Uterus (tissue), 4 donors: ENCODE results near the gene ZNF618. TPM values are rescaled to one million over a fixed set of nuclear protein-coding genes. Genes with fewer than 3 reads are reported as not detected.

Experiments used
- DNase-seq, 2 donors: peaks; one replicate each; pipeline ENCODE4 v3.0.0-alpha.2; 2019 to 2020
- H3K27ac ChIP-seq, 2 donors: fragments of 200-600 bp; sonication (generic); 1 replicate in 1 of 2; 2 replicates in 1 of 2; pipeline ENCODE4 v1.5.1; 2016 to 2018
- H3K27me3 ChIP-seq, 2 donors: fragments of 200-600 bp; sonication (generic); one replicate each; pipeline ENCODE4 v1.5.1; 2018 to 2019; ENCODE audit warnings: control low read depth in 1 of 2
- H3K36me3 ChIP-seq, 2 donors: fragments of 200-600 bp; sonication (generic); one replicate each; pipeline ENCODE4 v1.5.1; 2019; ENCODE audit warnings: control low read depth in 1 of 2
- H3K4me1 ChIP-seq, 2 donors: fragments of 200-600 bp; sonication (generic); one replicate each; pipeline ENCODE4 v1.5.1; 2018 to 2019; ENCODE audit warnings: control low read depth in 1 of 2
- H3K4me3 ChIP-seq, 2 donors: fragments of 200-600 bp; sonication (generic); 1 replicate in 1 of 2; 2 replicates in 1 of 2; pipeline ENCODE4 v1.5.1; 2018 to 2019; ENCODE audit warnings: mild to moderate bottlenecking in 1 of 2
- H3K9me3 ChIP-seq, 2 donors: fragments of 200-600 bp; sonication (generic); one replicate each; pipeline ENCODE4 v1.5.1; 2019; ENCODE audit warnings: control low read depth in 1 of 2
- CTCF ChIP-seq, 4 experiments: fragments of 200-600 bp in 2 of 4; fragments of 450-650 bp in 2 of 4; sonication (generic) in 2 of 4; IDR thresholded peaks; one replicate each; pipeline ENCODE4 v1.5.1; 2016 to 2019; ENCODE audit warnings: antibody characterized with exemption in 4 of 4, mild to moderate bottlenecking in 2 of 4, moderate library complexity in 1 of 4
- POLR2A ChIP-seq, 2 donors: fragments of 450-650 bp; IDR thresholded peaks; one replicate each; pipeline ENCODE4 v1.6.1; 2016; ENCODE audit warnings: antibody characterized with exemption in 2 of 2, mild to moderate bottlenecking in 1 of 2, moderate library complexity in 1 of 2
- intact Hi-C: fragments of 100-400 bp; cut with DNase I; formaldehyde crosslinking; loops from one replicate; pipeline ENCODE4 v1.15.1; 2023; ENCODE audit warnings: low total_unique reads
- total RNA-seq, 4 donors: library from RNA; depleted of rRNA in 3 of 4; stranded (reverse); fragments of >200 nt in 3 of 4; gene quantifications; one replicate each; pipeline versions ENCODE4 v1.1.0 to v1.2.4, GENCODE V29; 2014 to 2023
- donor health status: DM: yes; HTN: yes; CAD: no.

ZNF618 gene
- total RNA-seq, 4 donors from 2014 or later: 3.8 to 24.2 (median 12.3) TPM

GRCh38 chr9:113992276-113992951 is 116.3 kb downstream of the ZNF618 start:
- peak in 1 of 2 donors; percentile 18 for DNase-seq
- Histone ChIP-seq H3K27me3 (no peaks in the 10 kb centered on the region), H3K9me3 (no peaks in the 10 kb centered on the region), H3K36me3 (no peaks in the 10 kb centered on the region), H3K27ac (no peak overlapping the region), H3K4me1 (peaks cover 0 to 7% of the 10 kb centered on the region in 2 donors), H3K4me3 (no peak overlapping the region)
- TF ChIP-seq POLR2A (IDR thresholded peaks at IDR 0.05) (no peak), CTCF (IDR thresholded peaks at IDR 0.05) (no peak)
- intact Hi-C loops: no loop called here

- Histone ChIP-seq H3K36me3 (no peaks in the 10 kb centered on the region), H3K27me3 (no peaks in the 10 kb centered on the region), H3K27ac (no peak overlapping the region), H3K4me3 (no peak overlapping the region), H3K4me1 (peaks cover 0 to 7% of the 10 kb centered on the region in 2 donors), H3K9me3 (no peaks in the 10 kb centered on the region)
- intact Hi-C loops: no loop called here
- peak in 1 of 2 donors; percentile 3 for DNase-seq
- no peak for TF ChIP-seq CTCF (IDR thresholded peaks at IDR 0.05)
- no peak for TF ChIP-seq POLR2A (IDR thresholded peaks at IDR 0.05)
These were observed 116.9 kb downstream of the ZNF618 start for GRCh38 chr9:113992994-113993393.

- Histone ChIP-seq H3K27ac (no peak overlapping the region), H3K4me1 (peaks cover 0 to 11% of the 10 kb centered on the region in 2 donors), H3K9me3 (no peaks in the 10 kb centered on the region), H3K27me3 (no peaks in the 10 kb centered on the region), H3K4me3 (no peak overlapping the region), H3K36me3 (no peaks in the 10 kb centered on the region)
- peak; percentile 62 for DNase-seq
- intact Hi-C loops: no loop called here
- no peak for TF ChIP-seq POLR2A (IDR thresholded peaks at IDR 0.05)
- no peak for TF ChIP-seq CTCF (IDR thresholded peaks at IDR 0.05)
These were observed 117.9 kb downstream of the ZNF618 start for GRCh38 chr9:113993838-113994540.

GRCh38 chr9:113995401-113995800 is 119.3 kb downstream of the ZNF618 start:
- Histone ChIP-seq H3K36me3 (no peaks in the 10 kb centered on the region), H3K27ac (no peak overlapping the region), H3K27me3 (no peaks in the 10 kb centered on the region), H3K9me3 (no peaks in the 10 kb centered on the region), H3K4me3 (no peak overlapping the region), H3K4me1 (peaks cover 0 to 11% of the 10 kb centered on the region in 2 donors)
- TF ChIP-seq CTCF (IDR thresholded peaks at IDR 0.05): no peak
- TF ChIP-seq POLR2A (IDR thresholded peaks at IDR 0.05): no peak
- intact Hi-C loops: no loop called here
- DNase-seq: no peak

- no peaks in the 10 kb centered on the region for H3K9me3 ChIP-seq
- H3K27me3 ChIP-seq: no peaks in the 10 kb centered on the region
- H3K36me3 ChIP-seq: no peaks in the 10 kb centered on the region
- peaks cover 0 to 11% of the 10 kb centered on the region in 2 donors for H3K4me1 ChIP-seq
- peak in 1 of 2 donors; percentile 11 for DNase-seq
- H3K4me3 ChIP-seq: no peak overlapping the region
- no peak overlapping the region for H3K27ac ChIP-seq
- TF ChIP-seq CTCF (IDR thresholded peaks at IDR 0.05) (no peak), POLR2A (IDR thresholded peaks at IDR 0.05) (no peak)
- intact Hi-C loops: no loop called here
These were observed 119.9 kb downstream of the ZNF618 start for GRCh38 chr9:113995963-113996362.
